ENCODE measurements around the gene MED12. TPM values are rescaled to one million over a fixed set of nuclear protein-coding genes. Genes with fewer than 3 reads are reported as not detected.

Gene MED12
- total RNA-seq, 1 experiment from 2014 or later, result 13.6 TPM

DNA sequence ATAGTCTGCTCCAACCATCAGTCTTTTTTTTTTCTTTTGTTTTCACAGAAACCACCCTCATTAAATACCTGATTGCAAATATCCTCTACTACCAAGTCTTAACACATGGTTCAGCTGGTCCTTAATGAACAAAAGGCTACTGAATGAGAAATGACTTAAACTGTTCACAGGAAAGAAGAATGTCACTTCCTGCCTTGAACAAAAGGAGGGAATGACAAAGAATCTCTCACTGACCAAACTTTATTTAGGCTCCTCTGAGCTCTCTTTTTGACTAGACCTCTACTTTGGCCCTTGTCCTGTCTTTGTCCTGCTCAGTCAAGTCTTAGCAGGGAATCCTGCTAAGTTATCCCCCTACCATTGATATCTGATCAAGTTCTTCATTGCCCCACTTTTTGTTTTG lies 72.9 kb downstream of the MED12 start:
- DNase-seq (ENCODE audit: low read depth), result no peak

Small RNA genes lying within 50 kb of the gene (small RNA-seq; reads per million reads assigned to genes)
- gene CXorf65, result not detected

Other genes with a start within 250 kb of the MED12 start
- gene TEX11, start 209.9 kb upstream of the MED12 start, total RNA-seq (2014; rRNA removed; shearing (Covaris generic)), result not detected in 2 replicates
- not detected in 2 replicates for gene SLC7A3, start 187.5 kb upstream of the MED12 start, total RNA-seq (2014; rRNA removed; shearing (Covaris generic))
- 61.2 and 68.9 TPM in 2 replicates for gene SNX12, start 50.3 kb upstream of the MED12 start, total RNA-seq (2014; rRNA removed; shearing (Covaris generic))
- gene FOXO4, start 22.7 kb upstream of the MED12 start, total RNA-seq (2014; rRNA removed; shearing (Covaris generic)), result 1.2 and 1.8 TPM in 2 replicates
- gene CXorf65, start 11.9 kb upstream of the MED12 start, total RNA-seq (2014; rRNA removed; shearing (Covaris generic)), result not detected in 2 replicates
- not detected in 2 replicates for gene IL2RG, start 7.0 kb upstream of the MED12 start, total RNA-seq (2014; rRNA removed; shearing (Covaris generic))
- 0.06 TPM in 1 of 2 replicates, not detected in the other for gene NLGN3, start 26.2 kb downstream of the MED12 start, total RNA-seq (2014; rRNA removed; shearing (Covaris generic))
- gene GJB1, start 104.6 kb downstream of the MED12 start, total RNA-seq (2014; rRNA removed; shearing (Covaris generic)), result not detected in 2 replicates
- 17.8 and 23.8 TPM in 2 replicates for gene ZMYM3, start 135.5 kb downstream of the MED12 start, total RNA-seq (2014; rRNA removed; shearing (Covaris generic))
- 469 and 520 TPM in 2 replicates for gene NONO, start 165.0 kb downstream of the MED12 start, total RNA-seq (2014; rRNA removed; shearing (Covaris generic))
- gene ITGB1BP2, start 183.2 kb downstream of the MED12 start, total RNA-seq (2014; rRNA removed; shearing (Covaris generic)), result 0.97 and 1.00 TPM in 2 replicates
- gene TAF1, start 247.8 kb downstream of the MED12 start, total RNA-seq (2014; rRNA removed; shearing (Covaris generic)), result 17.4 and 18.0 TPM in 2 replicates

Data from HT1080 (cell line).